Measurements from ENCODE around the gene COLEC11.

Gene COLEC11

DNA sequence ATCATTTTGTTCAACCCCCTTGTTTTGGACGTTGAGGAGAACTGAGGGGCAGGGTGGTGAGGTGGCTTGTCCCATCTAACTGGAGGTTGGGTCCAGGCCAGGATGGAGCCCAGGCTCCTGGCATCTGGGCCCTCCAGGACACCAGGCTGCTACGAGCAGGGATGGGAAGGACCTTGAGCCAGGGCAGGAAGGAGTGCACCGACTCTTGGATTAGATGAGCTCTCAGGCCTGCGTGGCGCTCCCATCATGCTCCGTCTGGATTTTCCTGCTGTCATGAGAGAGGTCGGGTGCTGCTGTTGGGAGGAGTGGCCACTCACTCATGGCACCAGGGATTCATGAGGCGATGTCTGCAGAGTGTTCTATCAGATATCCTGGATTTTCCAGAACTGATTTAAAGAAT is 44.7 kb downstream of the COLEC11 start:
- Histone ChIP-seq H3K27me3 (no peaks in the 10 kb centered on the region), H3K36me3 (no peaks in the 10 kb centered on the region), H3K4me1 (ENCODE audit: control insufficient read depth in 1 of 2, insufficient read depth in 1 of 2, low read depth in 1 of 2, low read length in 1 of 2) (no peaks in the 10 kb centered on the region), H3K4me3 (ENCODE audit: low read depth in 1 of 2, low read length in 1 of 2) (no peak overlapping the region), H3K27ac (no peak overlapping the region), H3K9me3 (no peaks in the 10 kb centered on the region)
- TF ChIP-seq, protein P1, sequence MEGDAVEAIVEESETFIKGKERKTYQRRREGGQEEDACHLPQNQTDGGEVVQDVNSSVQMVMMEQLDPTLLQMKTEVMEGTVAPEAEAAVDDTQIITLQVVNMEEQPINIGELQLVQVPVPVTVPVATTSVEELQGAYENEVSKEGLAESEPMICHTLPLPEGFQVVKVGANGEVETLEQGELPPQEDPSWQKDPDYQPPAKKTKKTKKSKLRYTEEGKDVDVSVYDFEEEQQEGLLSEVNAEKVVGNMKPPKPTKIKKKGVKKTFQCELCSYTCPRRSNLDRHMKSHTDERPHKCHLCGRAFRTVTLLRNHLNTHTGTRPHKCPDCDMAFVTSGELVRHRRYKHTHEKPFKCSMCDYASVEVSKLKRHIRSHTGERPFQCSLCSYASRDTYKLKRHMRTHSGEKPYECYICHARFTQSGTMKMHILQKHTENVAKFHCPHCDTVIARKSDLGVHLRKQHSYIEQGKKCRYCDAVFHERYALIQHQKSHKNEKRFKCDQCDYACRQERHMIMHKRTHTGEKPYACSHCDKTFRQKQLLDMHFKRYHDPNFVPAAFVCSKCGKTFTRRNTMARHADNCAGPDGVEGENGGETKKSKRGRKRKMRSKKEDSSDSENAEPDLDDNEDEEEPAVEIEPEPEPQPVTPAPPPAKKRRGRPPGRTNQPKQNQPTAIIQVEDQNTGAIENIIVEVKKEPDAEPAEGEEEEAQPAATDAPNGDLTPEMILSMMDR (IDR thresholded peaks at IDR 0.05), result no peak

DNA sequence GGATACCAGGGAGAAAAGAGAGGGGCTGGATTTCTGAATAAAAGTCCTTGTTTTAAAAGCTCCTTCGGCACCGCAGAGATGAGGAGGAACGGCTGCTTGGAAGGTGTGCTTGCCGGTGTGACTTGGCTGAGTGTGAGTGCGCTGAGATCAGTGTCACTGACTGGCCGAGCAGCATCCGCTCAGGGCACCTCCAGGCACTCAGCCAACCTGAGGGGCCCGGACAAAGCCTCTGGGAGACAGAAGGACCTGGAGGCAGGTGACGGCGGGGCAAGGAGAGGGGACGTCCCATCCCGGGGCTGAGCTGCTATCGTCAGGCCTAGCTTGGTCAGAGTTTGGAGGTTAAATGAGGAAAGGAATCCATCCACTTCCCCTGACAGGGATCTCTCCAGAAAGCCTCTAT is 46.3 kb downstream of the COLEC11 start:
- Histone ChIP-seq H3K27me3 (peaks cover 3% of the 10 kb centered on the region), H3K36me3 (no peaks in the 10 kb centered on the region), H3K4me1 (ENCODE audit: control insufficient read depth in 1 of 2, insufficient read depth in 1 of 2, low read depth in 1 of 2, low read length in 1 of 2) (no peaks in the 10 kb centered on the region), H3K4me3 (ENCODE audit: low read depth in 1 of 2, low read length in 1 of 2) (no peak overlapping the region), H3K27ac (no peak overlapping the region), H3K9me3 (no peaks in the 10 kb centered on the region)
- TF ChIP-seq, protein P1 (IDR thresholded peaks at IDR 0.05), result no peak

DNA sequence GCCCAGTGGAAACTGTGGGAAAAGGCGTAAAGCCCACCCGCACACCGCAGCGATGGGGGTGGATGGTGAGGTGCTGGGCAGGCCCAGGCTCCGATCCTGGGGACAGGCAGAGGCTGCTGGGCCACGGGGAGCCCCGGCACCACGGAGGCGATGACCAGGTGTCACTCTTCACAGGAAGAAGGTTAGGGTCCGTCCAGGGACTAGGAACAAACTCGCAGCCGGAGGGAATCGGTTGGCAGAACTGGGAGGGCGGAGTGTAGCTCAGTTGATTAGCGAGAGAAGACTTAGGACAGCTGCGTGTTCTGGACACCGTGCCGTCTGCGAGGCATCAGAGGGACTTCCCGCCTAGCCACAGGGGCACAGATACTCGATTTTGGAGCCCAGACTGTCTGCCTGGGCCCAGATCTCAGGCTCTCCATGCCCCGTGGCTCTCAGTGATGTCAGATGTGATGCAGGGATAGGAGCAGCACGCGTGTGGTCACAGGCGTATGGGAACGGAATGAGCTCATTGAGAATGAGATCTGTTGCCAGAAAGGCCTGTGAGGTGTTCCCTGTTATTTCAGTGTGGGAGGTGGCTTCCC is 47.0 kb downstream of the COLEC11 start:
- H3K27ac ChIP-seq, result no peak overlapping the region
- no peaks in the 10 kb centered on the region for H3K36me3 ChIP-seq
- peaks cover 3% of the 10 kb centered on the region for H3K27me3 ChIP-seq
- H3K4me3 ChIP-seq (ENCODE audit: low read depth in 1 of 2, low read length in 1 of 2), result no peak overlapping the region
- H3K9me3 ChIP-seq, result no peaks in the 10 kb centered on the region
- TF ChIP-seq, protein P1 (IDR thresholded peaks at IDR 0.05), result no peak
- no peaks in the 10 kb centered on the region for H3K4me1 ChIP-seq (ENCODE audit: control insufficient read depth in 1 of 2, insufficient read depth in 1 of 2, low read depth in 1 of 2, low read length in 1 of 2)

DNA sequence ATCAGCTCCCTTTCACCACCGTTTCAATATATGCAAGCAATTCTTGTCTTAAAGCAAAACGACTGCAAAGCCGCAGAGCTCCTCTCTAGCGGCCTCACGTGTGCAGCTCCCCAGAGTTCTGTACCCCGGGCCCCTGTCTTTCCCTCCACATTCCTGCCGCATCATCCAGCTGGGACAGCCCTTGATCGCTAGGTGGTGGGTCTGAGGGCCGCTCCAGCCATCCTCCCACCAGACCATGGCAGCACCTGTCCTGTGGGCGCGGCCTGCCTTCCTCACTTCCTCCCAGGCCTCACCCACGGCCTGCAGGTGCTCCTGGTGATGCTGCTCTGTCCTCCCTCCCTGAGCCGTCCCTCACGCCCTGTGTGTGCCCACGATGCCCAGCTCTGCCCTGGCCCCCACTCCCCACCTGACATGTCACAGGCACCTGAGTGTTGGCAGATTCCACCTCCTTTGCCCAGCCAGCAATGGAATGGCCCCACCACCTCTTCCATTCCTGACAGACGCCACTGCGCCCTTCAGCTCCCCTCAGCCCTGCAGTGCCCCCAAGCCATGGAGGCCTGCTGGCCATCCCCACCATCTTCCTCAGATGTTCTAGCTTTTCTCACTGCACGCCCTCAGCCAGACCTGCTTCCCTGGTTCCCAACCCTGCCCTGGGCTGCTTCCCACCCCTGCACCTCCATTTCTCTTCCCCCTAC is 47.8 kb downstream of the COLEC11 start:
- Histone ChIP-seq H3K4me1 (ENCODE audit: control insufficient read depth in 1 of 2, insufficient read depth in 1 of 2, low read depth in 1 of 2, low read length in 1 of 2) (no peaks in the 10 kb centered on the region), H3K36me3 (no peaks in the 10 kb centered on the region), H3K9me3 (no peaks in the 10 kb centered on the region), H3K27ac (no peak overlapping the region), H3K27me3 (peaks cover 3% of the 10 kb centered on the region), H3K4me3 (ENCODE audit: low read depth in 1 of 2, low read length in 1 of 2) (no peak overlapping the region)
- TF ChIP-seq, protein P1 (IDR thresholded peaks at IDR 0.05), result no peak

DNA sequence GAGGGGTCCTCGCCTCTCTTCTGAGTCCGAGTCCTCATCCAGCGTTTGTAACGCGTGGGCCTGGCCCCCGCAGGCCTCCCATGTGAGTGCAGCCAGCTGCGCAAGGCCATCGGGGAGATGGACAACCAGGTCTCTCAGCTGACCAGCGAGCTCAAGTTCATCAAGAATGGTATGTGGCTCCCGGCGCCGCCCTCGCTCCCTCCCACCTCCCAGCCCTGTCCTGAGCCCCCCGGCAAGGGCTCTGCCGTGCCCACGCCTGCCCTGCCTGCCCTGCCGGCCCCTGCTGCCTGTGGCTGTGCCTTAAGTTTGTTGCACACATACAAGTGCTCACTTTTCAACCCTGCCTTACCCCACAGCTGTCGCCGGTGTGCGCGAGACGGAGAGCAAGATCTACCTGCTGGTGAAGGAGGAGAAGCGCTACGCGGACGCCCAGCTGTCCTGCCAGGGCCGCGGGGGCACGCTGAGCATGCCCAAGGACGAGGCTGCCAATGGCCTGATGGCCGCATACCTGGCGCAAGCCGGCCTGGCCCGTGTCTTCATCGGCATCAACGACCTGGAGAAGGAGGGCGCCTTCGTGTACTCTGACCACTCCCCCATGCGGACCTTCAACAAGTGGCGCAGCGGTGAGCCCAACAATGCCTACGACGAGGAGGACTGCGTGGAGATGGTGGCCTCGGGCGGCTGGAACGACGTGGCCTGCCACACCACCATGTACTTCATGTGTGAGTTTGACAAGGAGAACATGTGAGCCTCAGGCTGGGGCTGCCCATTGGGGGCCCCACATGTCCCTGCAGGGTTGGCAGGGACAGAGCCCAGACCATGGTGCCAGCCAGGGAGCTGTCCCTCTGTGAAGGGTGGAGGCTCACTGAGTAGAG is 48.7 kb downstream of the COLEC11 start:
- no peak overlapping the region for H3K4me3 ChIP-seq (ENCODE audit: low read depth in 1 of 2, low read length in 1 of 2)
- no peaks in the 10 kb centered on the region for H3K9me3 ChIP-seq
- H3K27me3 ChIP-seq, result peaks cover 3% of the 10 kb centered on the region
- H3K36me3 ChIP-seq, result no peaks in the 10 kb centered on the region
- no peaks in the 10 kb centered on the region for H3K4me1 ChIP-seq (ENCODE audit: control insufficient read depth in 1 of 2, insufficient read depth in 1 of 2, low read depth in 1 of 2, low read length in 1 of 2)
- TF ChIP-seq, protein P1 (IDR thresholded peaks at IDR 0.05), result no peak
- H3K27ac ChIP-seq, result no peak overlapping the region
